IMR-90 (cell line): Measurements from ENCODE around the gene PAM. TPM values are rescaled to one million over a fixed set of nuclear protein-coding genes. Genes with fewer than 3 reads are reported as not detected.

Source experiments
- ATAC-seq: fragments of 200-7000 bp; cut with Tn5 transposase; 2 replicates; pipeline ENCODE4 v1.9.1; 2020; ENCODE audit warnings: low read depth, mild to moderate bottlenecking, moderate library complexity
- BruUV-seq: library from RNA; stranded (reverse); fragments of 400-500 nt; replicated peaks from 2 replicates; lab custom pipeline; 2021; lab: Mats Ljungman, UMichigan
- CTCF ChIA-PET: fragments of 300-600 bp; formaldehyde crosslinking; extraction: SDS; loops from one replicate; lab custom pipeline; 2021; ENCODE audit warnings: antibody characterized with exemption; lab: Yijun Ruan, JAX
- POLR2A ChIA-PET: fragments of 300-600 bp; sonication (Branson Sonifier 250); formaldehyde crosslinking; loops from one replicate; lab custom pipeline; 2022; ENCODE audit warnings: antibody characterized with exemption; ENCODE audit not compliant: unreplicated experiment; lab: Charles Lee
- DNase-seq: peaks from one replicate; pipeline ENCODE4 v3.0.0; 2013
- H2AFZ ChIP-seq: replicated peaks from 2 replicates; pipeline ENCODE3; 2013; ENCODE audit warnings: low read length, mild to moderate bottlenecking; ENCODE audit not compliant: poor library complexity
- H2AK5ac ChIP-seq: 2 replicates; pipeline ENCODE4 v1.6.1; 2013; ENCODE audit warnings: low read depth, low read length, inconsistent platforms
- H2AK9ac ChIP-seq: replicated peaks from 2 replicates; pipeline ENCODE3; 2013; ENCODE audit warnings: mild to moderate bottlenecking, low read depth, low read length, moderate library complexity; ENCODE audit not compliant: poor library complexity
- H2BK120ac ChIP-seq: 2 replicates; pipeline ENCODE4 v1.6.1; 2013; ENCODE audit warnings: low read depth, low read length, inconsistent platforms
- H2BK15ac ChIP-seq: 3 replicates; pipeline ENCODE4 v1.6.1; 2013; ENCODE audit warnings: low read depth, low read length, inconsistent platforms
- H2BK20ac ChIP-seq: 2 replicates; pipeline ENCODE4 v1.6.1; 2013; ENCODE audit warnings: low read depth, mild to moderate bottlenecking, inconsistent platforms, low read length, moderate library complexity
- H2BK5ac ChIP-seq: 2 replicates; pipeline ENCODE4 v1.6.1; 2013; ENCODE audit warnings: mild to moderate bottlenecking, low read depth, low read length, inconsistent platforms; ENCODE audit not compliant: poor library complexity, severe bottlenecking
- H3K14ac ChIP-seq: replicated peaks from 2 replicates; pipeline ENCODE4 v1.6.1; 2013; ENCODE audit warnings: low read depth, low read length, inconsistent platforms
- H3K18ac ChIP-seq: 2 replicates; pipeline ENCODE4 v1.6.1; 2013; ENCODE audit warnings: low read depth, low read length, control low read depth
- H3K23ac ChIP-seq: 2 replicates; pipeline ENCODE4 v1.6.1; 2013; ENCODE audit warnings: low read depth, low read length, inconsistent platforms
- H3K27ac ChIP-seq: 2 replicates; pipeline ENCODE4 v1.5.1; 2013; ENCODE audit warnings: mild to moderate bottlenecking, control low read depth, low read length; ENCODE audit not compliant: insufficient read depth
- H3K27me3 ChIP-seq: 2 replicates; pipeline ENCODE4 v1.6.1; 2013; ENCODE audit warnings: low read length; ENCODE audit not compliant: control insufficient read depth, insufficient read depth
- H3K36me3 ChIP-seq: 2 replicates; pipeline ENCODE4 v1.6.1; 2013; ENCODE audit warnings: low read length, mixed read lengths; ENCODE audit not compliant: control insufficient read depth, insufficient read depth
- H3K4ac ChIP-seq: 2 replicates; pipeline ENCODE4 v1.6.1; 2013; ENCODE audit warnings: low read depth, low read length, inconsistent platforms
- H3K4me1 ChIP-seq: 2 replicates; pipeline ENCODE4 v1.6.1; 2013; ENCODE audit warnings: low read length, mixed read lengths; ENCODE audit not compliant: control insufficient read depth, insufficient read depth
- H3K4me2 ChIP-seq: 2 replicates; pipeline ENCODE4 v1.6.1; 2013; ENCODE audit warnings: low read depth, mild to moderate bottlenecking, control low read depth, low read length, moderate library complexity
- H3K4me3 ChIP-seq: 2 replicates; pipeline ENCODE4 v1.5.1; 2013; ENCODE audit warnings: low read depth, mild to moderate bottlenecking, control low read depth, low read length, moderate library complexity; ENCODE audit not compliant: insufficient read depth
- H3K56ac ChIP-seq: 2 replicates; pipeline ENCODE4 v1.6.1; 2013; ENCODE audit warnings: low read length, inconsistent platforms; ENCODE audit not compliant: insufficient read depth; ENCODE audit errors: extremely low read depth
- H3K79me1 ChIP-seq, 2 experiments: 2 replicates each; pipeline ENCODE4 v1.6.1; 2013; ENCODE audit warnings: low read length in 2 of 2, inconsistent platforms in 1 of 2, low read depth in 1 of 2
- H3K9ac ChIP-seq: 2 replicates; pipeline ENCODE4 v1.6.1; 2013; ENCODE audit warnings: low read depth, low read length, control low read depth
- H3K9me1 ChIP-seq: 2 replicates; pipeline ENCODE4 v1.6.1; 2013; ENCODE audit warnings: low read length, inconsistent platforms; ENCODE audit not compliant: insufficient read depth
- H3K9me3 ChIP-seq: 2 replicates; pipeline ENCODE4 v1.6.1; 2013; ENCODE audit warnings: low read length; ENCODE audit not compliant: control insufficient read depth, insufficient read depth
- H4K20me1 ChIP-seq: 2 replicates; pipeline ENCODE4 v1.6.1; 2013; ENCODE audit warnings: low read length, inconsistent platforms; ENCODE audit not compliant: insufficient read depth
- H4K5ac ChIP-seq: 2 replicates; pipeline ENCODE4 v1.6.1; 2013; ENCODE audit warnings: mild to moderate bottlenecking, low read depth, low read length, control low read depth
- H4K8ac ChIP-seq, 2 experiments: 2 replicates each; pipeline ENCODE4 v1.6.1; 2013; ENCODE audit warnings: low read depth in 2 of 2, low read length in 2 of 2, control low read depth in 1 of 2, inconsistent platforms in 1 of 2
- H4K91ac ChIP-seq: 2 replicates; pipeline ENCODE4 v1.6.1; 2013; ENCODE audit warnings: low read depth, low read length, inconsistent platforms; ENCODE audit not compliant: insufficient read depth
- BHLHE40 ChIP-seq: fragments of 150-350 bp; IDR thresholded peaks from 2 replicates; pipeline ENCODE4 v1.6.1; 2016; ENCODE audit warnings: mild to moderate bottlenecking, low read depth, low read length
- CEBPB ChIP-seq: IDR thresholded peaks from 2 replicates; pipeline ENCODE4 v1.6.1; 2012; ENCODE audit warnings: low read depth, low read length, improper control_type of control experiment
- CHD1 ChIP-seq: IDR thresholded peaks from 2 replicates; pipeline ENCODE4 v1.6.1; 2012; ENCODE audit warnings: low read depth, low read length, improper control_type of control experiment
- CTCF ChIP-seq: conservative IDR thresholded peaks from 2 replicates; pipeline ENCODE4 v1.5.1; 2012; ENCODE audit warnings: mild to moderate bottlenecking, low read depth, low read length, improper control_type of control experiment
- ELK1 ChIP-seq: fragments of 150-350 bp; IDR thresholded peaks from 2 replicates; pipeline ENCODE4 v1.6.1; 2016; ENCODE audit warnings: low read depth, mild to moderate bottlenecking, low read length, moderate library complexity, borderline replicate concordance
- FOS ChIP-seq: fragments of 150-350 bp; IDR thresholded peaks from 2 replicates; pipeline ENCODE4 v1.6.1; 2016; ENCODE audit warnings: low read depth, low read length
- MAFK ChIP-seq: IDR thresholded peaks from 2 replicates; pipeline ENCODE4 v1.6.1; 2012; ENCODE audit warnings: low read depth, low read length, improper control_type of control experiment
- MAZ ChIP-seq: IDR thresholded peaks from 2 replicates; pipeline ENCODE4 v1.6.1; 2012; ENCODE audit warnings: low read depth, mild to moderate bottlenecking, low read length, improper control_type of control experiment, moderate library complexity, borderline replicate concordance
- MXI1 ChIP-seq: IDR thresholded peaks from 2 replicates; pipeline ENCODE4 v1.6.1; 2012; ENCODE audit warnings: low read depth, mild to moderate bottlenecking, low read length, moderate library complexity, borderline replicate concordance
- NFE2L2 ChIP-seq: fragments of 150-350 bp; IDR thresholded peaks from 2 replicates; pipeline ENCODE4 v1.6.1; 2016; ENCODE audit warnings: low read depth, mild to moderate bottlenecking, low read length
- POLR2A ChIP-seq: IDR thresholded peaks from 2 replicates; pipeline ENCODE4 v1.6.1; 2012; ENCODE audit warnings: mild to moderate bottlenecking, low read depth, low read length
- RAD21 ChIP-seq: IDR thresholded peaks from 2 replicates; pipeline ENCODE4 v1.6.1; 2012; ENCODE audit warnings: low read length, improper control_type of control experiment
- RCOR1 ChIP-seq: IDR thresholded peaks from 2 replicates; pipeline ENCODE4 v1.6.1; 2012; ENCODE audit warnings: mild to moderate bottlenecking, low read length, improper control_type of control experiment; ENCODE audit not compliant: insufficient replicate concordance
- RFX5 ChIP-seq: IDR thresholded peaks from 2 replicates; pipeline ENCODE4 v1.8.0; 2012; ENCODE audit warnings: low read depth, mild to moderate bottlenecking, low read length, moderate library complexity
- SMC3 ChIP-seq: fragments of 150-350 bp; IDR thresholded peaks from 2 replicates; pipeline ENCODE4 v1.6.1; 2016; ENCODE audit warnings: low read depth, mild to moderate bottlenecking, antibody characterized with exemption, low read length, moderate library complexity
- USF2 ChIP-seq: fragments of 150-350 bp; IDR thresholded peaks from 2 replicates; pipeline ENCODE4 v1.6.1; 2017; ENCODE audit warnings: mild to moderate bottlenecking, antibody characterized with exemption, low read length, low read depth
- WGBS, 2 experiments: methylation state at CpG; one replicate each; pipeline versions ENCODE4 v1.1.5 to v1.1.7; 2013; ENCODE audit warnings: missing lambda C conversion rate in 2 of 2; ENCODE audit not compliant: insufficient read length in 1 of 2; ENCODE audit errors: extremely low coverage in 2 of 2; 5-methylcytosine and 5-hydroxymethylcytosine counted together
- dilution Hi-C: fragments of 300-500 bp; cut with HindIII; formaldehyde crosslinking; loops from one replicate; pipeline ENCODE4 v1.14.3; 2018; ENCODE audit warnings: low sequenced_read_pairs; ENCODE audit not compliant: unreplicated experiment
- in situ Hi-C: fragments of 300-500 bp; cut with MboI; formaldehyde crosslinking; loops from 3 replicates; pipeline ENCODE4 v1.14.3; 2019; ENCODE audit warnings: low sequenced_read_pairs, inconsistent platforms, mixed read lengths
- intact Hi-C: fragments of 100-400 bp; cut with micrococcal nuclease; formaldehyde crosslinking; loops from 2 replicates; pipeline ENCODE4 v1.10.0; 2022
- polyA plus RNA-seq, 3 experiments: library from polyadenylated mRNA; depleted of rRNA; stranded (reverse); fragments of >200 nt; gene quantifications; 2 replicates each; pipeline ENCODE4 v1.2.3, GENCODE V29; 2012; ENCODE audit warnings: low replicate concordance in 1 of 3
- total RNA-seq: library from RNA; depleted of rRNA; stranded (reverse); fragments of >200 nt; gene quantifications from 2 replicates; pipeline ENCODE4 v1.2.3, GENCODE V29; 2012

The PAM gene
- total and polyA plus RNA-seq, 2 of the 4 experiments (the other 2 are of a cell fraction): 115 to 179 TPM

GRCh38 chr5:102792705-102793104 lies 37.6 kb downstream of the PAM start:
- Histone ChIP-seq H2AK9ac (no peak overlapping the region), H3K18ac (no peak overlapping the region), H2BK120ac (no peak overlapping the region), H2AK5ac (no peak overlapping the region), H3K27ac (no peak overlapping the region), H3K9me3 (no peaks in the 10 kb centered on the region), H3K79me1 (peaks cover 19 to 35% of the 10 kb centered on the region in 2 experiments), H4K5ac (no peak overlapping the region), H3K9me1 (peaks cover 2% of the 10 kb centered on the region; the same call in 1 of the 2 replicates), H3K56ac (no peak overlapping the region), H4K8ac (no peak overlapping the region), H3K4ac (no peak overlapping the region), H3K4me3 (no peak overlapping the region), H4K20me1 (peaks cover 20% of the 10 kb centered on the region), H2BK15ac (no peak overlapping the region), H4K91ac (no peak overlapping the region), H2AFZ (no peak overlapping the region), H3K9ac (no peak overlapping the region), H3K14ac (no peak overlapping the region), H3K4me1 (peaks cover 2% of the 10 kb centered on the region), H3K36me3 (no peaks in the 10 kb centered on the region), H3K23ac (no peak overlapping the region), H3K4me2 (no peak overlapping the region), H2BK20ac (no peak overlapping the region), H2BK5ac (no peak overlapping the region), H3K27me3 (no peaks in the 10 kb centered on the region)
- dilution Hi-C loops (no loop called here), in situ Hi-C loops (no loop called here), intact Hi-C loops (loop anchor here (5.0 kb wide), 1 partner anchor 210 kb away; no protein-coding TSS in a partner anchor)
- TF ChIP-seq USF2 (no peak), ELK1 (no peak), MAFK (no peak), MAZ (no peak), CTCF (peak; percentile 35), CEBPB (no peak), SMC3 (peak; percentile 14; the same call in 1 of the 2 replicates), BHLHE40 (no peak), NFE2L2 (no peak), RFX5 (no peak), CHD1 (no peak), FOS (no peak), MXI1 (no peak), POLR2A (no peak), RCOR1 (no peak), RAD21 (peak; percentile 37; the same call in 1 of the 2 replicates)
- ChIA-PET CTCF (no interaction called here), POLR2A (no interaction called here)
- DNase-seq (no peak), ATAC-seq (peak; percentile 63; the same call in 1 of the 2 replicates)
- no TSS peak for BruUV-seq
- no CpG with 5 or more reads among the region's 1 CpG for WGBS, 2 experiments
